Natural killer cell (primary cell): ENCODE data around the gene ZNF8. TPM values are rescaled to one million over a fixed set of nuclear protein-coding genes. Genes with fewer than 3 reads are reported as not detected.

Source experiments
- ATAC-seq, 3 donors: fragments of 150-1000 bp in 2 of 3; fragments of 200-7000 bp in 1 of 3; cut with Tn5 transposase; 1 replicate in 1 of 3; 2 replicates in 2 of 3; pipeline ENCODE4 v1.10.0; 2021; ENCODE audit warnings: mild to moderate bottlenecking in 2 of 3, moderate library complexity in 2 of 3
- DNase-seq, 2 donors: peaks; one replicate each; pipeline versions ENCODE4 v3.0.0 to v3.0.0-alpha.2; 2013 to 2021; ENCODE audit warnings: mixed read lengths in 1 of 2
- H3K27ac ChIP-seq: one replicate; pipeline ENCODE4 v1.5.1; 2013; ENCODE audit warnings: mild to moderate bottlenecking, low read length
- H3K27me3 ChIP-seq: one replicate; pipeline ENCODE4 v1.6.1; 2013; ENCODE audit warnings: low read length; ENCODE audit not compliant: control insufficient read depth, insufficient read depth
- H3K36me3 ChIP-seq: one replicate; pipeline ENCODE4 v1.6.1; 2013; ENCODE audit warnings: low read length; ENCODE audit not compliant: control insufficient read depth, insufficient read depth
- H3K4me1 ChIP-seq: one replicate; pipeline ENCODE4 v1.6.1; 2013; ENCODE audit warnings: low read length; ENCODE audit not compliant: control insufficient read depth, insufficient read depth
- H3K4me3 ChIP-seq: one replicate; pipeline ENCODE4 v1.5.1; 2013; ENCODE audit warnings: low read length
- H3K9me3 ChIP-seq: one replicate; pipeline ENCODE4 v1.6.1; 2013; ENCODE audit warnings: low read length; ENCODE audit not compliant: control insufficient read depth, insufficient read depth
- H3K27ac Mint-ChIP-seq, 2 donors: one replicate each; pipeline ENCODE4 v1.8.0; 2022; ENCODE audit warnings: mild to moderate bottlenecking in 2 of 2, mixed read lengths in 2 of 2, moderate library complexity in 1 of 2
- H3K27me3 Mint-ChIP-seq, 2 donors: one replicate each; pipeline ENCODE4 v1.8.0; 2022; ENCODE audit warnings: low read depth in 2 of 2, mixed read lengths in 2 of 2
- H3K36me3 Mint-ChIP-seq: one replicate; pipeline ENCODE4 v1.8.0; 2022; ENCODE audit warnings: mixed read lengths
- H3K4me1 Mint-ChIP-seq, 2 donors: one replicate each; pipeline ENCODE4 v1.8.0; 2022; ENCODE audit warnings: mixed read lengths in 2 of 2
- H3K4me3 Mint-ChIP-seq: one replicate; pipeline ENCODE4 v1.8.0; 2022; ENCODE audit warnings: mild to moderate bottlenecking, moderate library complexity, mixed read lengths
- H3K9me3 Mint-ChIP-seq, 2 donors: one replicate each; pipeline ENCODE4 v1.8.0; 2022; ENCODE audit warnings: mixed read lengths in 2 of 2
- CTCF ChIP-seq: fragments of 200-600 bp; IDR thresholded peaks from one replicate; pipeline ENCODE4 v1.8.0; 2022; ENCODE audit warnings: antibody characterized with exemption
- WGBS: methylation state at CpG from one replicate; pipeline ENCODE4 v1.1.7; 2013; ENCODE audit warnings: missing lambda C conversion rate; ENCODE audit not compliant: insufficient coverage; 5-methylcytosine and 5-hydroxymethylcytosine counted together
- intact Hi-C: fragments of 100-400 bp; cut with micrococcal nuclease; formaldehyde crosslinking; loops from one replicate; pipeline ENCODE4 v1.14.2; 2022
- total RNA-seq, 4 donors: library from RNA; stranded (reverse); fragments of 120-200 nt in 1 of 4; gene quantifications; one replicate each; pipeline versions ENCODE4 v1.2.3 to v1.2.4, GENCODE V29; 2013 to 2022

ZNF8 gene
- total RNA-seq, 3 donors from 2014 or later (not counting 1 experiment from before 2014, with no cell fraction given) = 6.4 to 8.7 (median 7.7) TPM

GRCh38 chr19:58268344-58268743 is 10.4 kb upstream of the ZNF8 start:
- Mint-ChIP-seq H3K4me1 (no peaks in the 10 kb centered on the region), H3K36me3 (peaks cover 13% of the 10 kb centered on the region), H3K27me3 (no peaks in the 10 kb centered on the region), H3K27ac (no peak overlapping the region), H3K9me3 (peaks cover 4 to 7% of the 10 kb centered on the region in 2 donors), H3K4me3 (no peak overlapping the region)
- H3K9me3 ChIP-seq = peaks cover 95% of the 10 kb centered on the region
- H3K4me1 ChIP-seq = no peaks in the 10 kb centered on the region
- no peaks in the 10 kb centered on the region for H3K27me3 ChIP-seq
- no peak for ATAC-seq
- H3K27ac ChIP-seq = no peak overlapping the region
- no peak overlapping the region for H3K4me3 ChIP-seq
- intact Hi-C loops = loop anchor here (10.0 kb wide), 1 partner anchor 64 kb away; no protein-coding TSS in a partner anchor
- H3K36me3 ChIP-seq = peaks cover 1% of the 10 kb centered on the region
- TF ChIP-seq CTCF = no peak
- no peak for DNase-seq
- WGBS = 88% methylated on average over 2 of the region's 3 CpGs

GRCh38 chr19:58274771-58275201 is 4.0 kb upstream of the ZNF8 start:
- H3K27me3 Mint-ChIP-seq = no peaks in the 10 kb centered on the region
- Histone ChIP-seq H3K27me3 (no peaks in the 10 kb centered on the region), H3K36me3 (peaks cover 10% of the 10 kb centered on the region), H3K4me1 (peaks cover 13% of the 10 kb centered on the region), H3K27ac (no peak overlapping the region), H3K9me3 (peaks cover 46% of the 10 kb centered on the region), H3K4me3 (no peak overlapping the region)
- DNase-seq = no peak
- no peak overlapping the region for H3K27ac Mint-ChIP-seq
- H3K9me3 Mint-ChIP-seq = peaks cover 2 to 3% of the 10 kb centered on the region in 2 donors
- peaks cover 15 to 22% of the 10 kb centered on the region in 2 donors for H3K4me1 Mint-ChIP-seq
- 86% methylated on average over 1 of the region's 2 CpGs for WGBS
- peaks cover 19% of the 10 kb centered on the region for H3K36me3 Mint-ChIP-seq
- no peak for TF ChIP-seq CTCF
- no peak for ATAC-seq
- H3K4me3 Mint-ChIP-seq = no peak overlapping the region
- intact Hi-C loops = no loop called here

- peaks cover 10% of the 10 kb centered on the region for H3K36me3 ChIP-seq
- no peak overlapping the region for H3K4me3 ChIP-seq
- ATAC-seq = no peak
- Mint-ChIP-seq H3K9me3 (peaks cover 0 to 1% of the 10 kb centered on the region in 2 donors), H3K36me3 (peaks cover 19% of the 10 kb centered on the region), H3K27ac (no peak overlapping the region), H3K4me3 (no peak overlapping the region), H3K4me1 (peaks cover 23 to 30% of the 10 kb centered on the region in 2 donors), H3K27me3 (no peaks in the 10 kb centered on the region)
- H3K27me3 ChIP-seq = no peaks in the 10 kb centered on the region
- no peak overlapping the region for H3K27ac ChIP-seq
- H3K9me3 ChIP-seq = peaks cover 39% of the 10 kb centered on the region
- intact Hi-C loops = no loop called here
- TF ChIP-seq CTCF = no peak
- no peak for DNase-seq
- peaks cover 13% of the 10 kb centered on the region for H3K4me1 ChIP-seq
- WGBS = 99% methylated on average over 3 of the region's 3 CpGs
Observed at GRCh38 chr19:58275564-58275963, 3.2 kb upstream of the ZNF8 start.

- peaks cover 30 to 40% of the 10 kb centered on the region in 2 donors for H3K4me1 Mint-ChIP-seq
- Histone ChIP-seq H3K27me3 (no peaks in the 10 kb centered on the region), H3K4me3 (no peak overlapping the region), H3K36me3 (peaks cover 9% of the 10 kb centered on the region), H3K4me1 (peaks cover 13% of the 10 kb centered on the region), H3K27ac (no peak overlapping the region), H3K9me3 (peaks cover 23% of the 10 kb centered on the region)
- H3K9me3 Mint-ChIP-seq = no peaks in the 10 kb centered on the region
- WGBS = 96% methylated on average over 7 of the region's 7 CpGs
- no peak overlapping the region for H3K27ac Mint-ChIP-seq
- ATAC-seq = no peak
- DNase-seq = no peak
- H3K4me3 Mint-ChIP-seq = peak overlapping the region; percentile 56
- intact Hi-C loops = no loop called here
- TF ChIP-seq CTCF = no peak
- peaks cover 6% of the 10 kb centered on the region for H3K36me3 Mint-ChIP-seq
- H3K27me3 Mint-ChIP-seq = no peaks in the 10 kb centered on the region
Observed at GRCh38 chr19:58277197-58277596, 1.6 kb upstream of the ZNF8 start.
